Neural progenitor cell (in vitro differentiated cells): ENCODE measurements around the gene SIDT2.
"Not testable (repeated sequence)": the region's sequence is repeated elsewhere in the genome, so short reads cannot be mapped to it uniquely, and the experiment has no call there.

Source experiments
- CTCF ChIP-seq: fragments of 200-600 bp; sonication (generic); IDR thresholded peaks from 2 replicates; pipeline ENCODE4 v1.5.1; 2017; ENCODE audit warnings: antibody characterized with exemption, mild to moderate bottlenecking
- EZH2 ChIP-seq: fragments of 200-600 bp; sonication (generic); IDR thresholded peaks from 2 replicates; pipeline ENCODE4 v1.6.1; 2017; ENCODE audit warnings: antibody characterized with exemption, mild to moderate bottlenecking, moderate library complexity
- EZH2phosphoT487 ChIP-seq: fragments of 200-600 bp; sonication (generic); IDR thresholded peaks from 2 replicates; pipeline ENCODE4 v1.6.1; 2017; ENCODE audit warnings: antibody characterized with exemption

- TF ChIP-seq CTCF, EZH2, EZH2phosphoT487: not testable (repeated sequence)
These were observed 4.6 kb downstream of the SIDT2 start for GRCh38 chr11:117183178-117183577.
